ENCODE results near the gene PBXIP1.
"Not testable (repeated sequence)": the region's sequence is repeated elsewhere in the genome, so short reads cannot be mapped to it uniquely, and the experiment has no call there.

Gene PBXIP1

GRCh38 chr1:154955718-154956543 lies at the start of gene PBXIP1:
PBXIP1 (minus strand) TSS chr1:154956099; CDS start chr1:154953721, 2,378 bp downstream.
- DNase-seq (ENCODE audit: low read depth) = peak; percentile 54

DNA sequence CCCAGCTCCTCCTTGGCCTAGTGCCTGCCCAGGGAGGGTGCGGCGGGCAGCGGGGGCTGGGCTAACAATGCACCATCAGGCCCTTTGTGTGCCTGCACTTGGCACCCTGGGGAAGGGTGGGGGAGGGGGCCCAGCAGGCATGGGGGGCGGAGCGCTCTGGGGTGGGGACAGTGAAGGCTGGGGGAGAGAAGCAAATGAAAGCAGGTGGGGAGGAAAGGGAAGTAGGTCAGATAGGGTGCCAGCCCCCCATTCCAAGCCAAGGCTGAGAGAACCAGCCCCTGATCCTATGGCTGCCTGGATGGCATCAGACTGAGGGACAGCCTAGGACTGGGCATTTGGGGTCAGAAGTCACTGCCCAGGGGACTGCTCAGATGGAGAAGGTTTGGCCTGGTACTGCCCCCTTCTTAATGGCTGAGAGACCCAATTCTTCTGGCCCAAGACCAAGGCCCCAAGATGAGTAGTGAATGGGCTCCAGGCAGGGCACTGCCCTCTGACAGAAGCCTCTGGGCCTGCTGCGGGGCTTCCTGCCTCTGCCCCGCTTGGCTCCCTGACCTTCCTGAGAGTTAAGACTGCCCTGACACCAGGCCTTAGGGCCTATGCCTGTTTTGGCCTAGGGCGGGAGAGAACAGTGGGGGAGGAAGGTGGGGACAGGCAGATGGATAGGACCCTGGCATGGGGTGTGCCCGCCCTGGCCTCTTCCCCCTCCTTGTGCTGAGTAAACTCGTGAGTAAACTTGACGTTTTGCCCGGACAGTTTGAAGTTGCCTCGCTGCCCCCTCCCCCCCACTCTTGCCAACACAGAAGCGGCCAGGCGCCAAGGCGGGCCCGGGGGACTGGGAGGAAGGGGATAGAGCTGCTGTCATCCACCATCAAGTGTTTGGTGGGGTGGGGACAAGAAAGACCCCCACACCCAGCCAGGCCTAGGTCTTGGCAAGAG lies 49.4 kb upstream of the PBXIP1 start:
- no peak for DNase-seq (ENCODE audit: low read depth)

GRCh38 chr1:155004352-155005075 lies 48.6 kb upstream of the PBXIP1 start:
- no peak for DNase-seq (ENCODE audit: low read depth)

DNA sequence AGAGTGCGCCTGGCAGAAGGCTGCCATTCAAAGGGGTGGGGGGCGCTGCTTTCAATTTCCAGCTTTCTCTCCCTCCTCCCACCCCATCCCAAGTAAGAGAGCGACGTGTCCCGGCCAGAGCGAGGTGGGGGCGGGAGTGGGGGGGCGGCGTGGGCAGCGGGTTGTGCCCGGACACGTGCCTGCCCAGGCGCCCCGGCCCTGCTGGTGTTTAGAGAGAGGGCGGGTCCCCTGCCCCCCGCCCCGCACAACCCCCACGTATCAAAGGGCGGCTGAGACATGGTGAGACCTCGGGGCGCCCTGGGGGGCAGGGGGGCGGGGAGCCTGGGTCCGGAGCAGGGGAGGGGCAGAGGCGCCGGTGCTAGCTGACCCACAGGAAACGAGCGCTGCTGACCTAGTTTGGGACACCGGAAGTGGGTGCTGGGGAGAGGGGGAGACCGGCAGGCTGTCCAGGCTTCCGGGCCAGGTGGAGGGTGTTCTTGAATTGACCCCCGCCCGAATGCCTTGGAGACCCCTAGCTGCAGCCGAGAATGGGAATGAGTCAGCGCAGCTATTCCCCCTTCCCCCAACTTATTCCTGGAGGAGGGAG lies 48.0 kb upstream of the PBXIP1 start:
- DNase-seq (ENCODE audit: low read depth) = no peak

GRCh38 chr1:155003227-155003765 lies 47.4 kb upstream of the PBXIP1 start:
- no peak for DNase-seq (ENCODE audit: low read depth)

DNA sequence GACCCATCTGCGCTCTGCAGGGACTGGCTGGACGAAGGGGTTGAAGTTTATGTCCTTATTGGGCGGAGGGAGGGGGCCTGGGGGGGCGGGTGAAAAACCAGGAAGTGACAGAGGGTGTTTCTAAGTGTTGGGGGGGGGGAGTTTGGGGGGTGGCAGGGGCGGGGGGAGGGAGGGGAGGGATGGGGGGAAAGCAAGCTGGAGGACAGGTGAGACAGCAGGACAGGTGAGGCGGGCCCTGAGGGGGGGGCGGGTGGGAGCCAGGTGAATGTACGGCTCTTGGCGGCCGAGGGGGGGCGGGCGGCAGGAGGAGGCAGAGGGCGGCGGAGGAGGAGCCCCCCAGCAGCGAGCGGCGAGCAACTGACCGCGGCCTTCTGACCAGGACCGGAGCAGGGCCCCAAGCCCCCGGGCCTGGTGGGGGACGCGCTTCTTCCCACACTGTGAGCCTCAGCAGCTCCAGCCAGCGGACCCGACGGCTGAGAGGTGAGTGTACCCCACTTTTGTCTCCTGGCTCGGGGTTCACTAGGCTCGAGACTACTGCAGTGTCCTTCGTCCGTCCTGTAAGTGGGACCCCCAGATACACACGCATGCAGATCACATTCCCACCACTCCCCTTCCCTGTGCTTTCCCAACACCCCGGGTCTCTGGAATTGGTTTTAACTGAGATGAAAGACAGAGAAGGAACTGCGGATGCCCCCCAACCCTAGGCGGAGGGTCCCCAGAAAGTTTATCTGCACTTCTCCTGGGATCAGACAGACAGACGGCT lies 46.7 kb upstream of the PBXIP1 start, which contains the start of gene ZBTB7B:
TSS of gene ZBTB7B (plus strand) at position 339 of the 763 bp plus-strand sequence. CDS start 11,859 bp downstream, outside the sequence.
- DNase-seq (ENCODE audit: low read depth) = no peak

DNA sequence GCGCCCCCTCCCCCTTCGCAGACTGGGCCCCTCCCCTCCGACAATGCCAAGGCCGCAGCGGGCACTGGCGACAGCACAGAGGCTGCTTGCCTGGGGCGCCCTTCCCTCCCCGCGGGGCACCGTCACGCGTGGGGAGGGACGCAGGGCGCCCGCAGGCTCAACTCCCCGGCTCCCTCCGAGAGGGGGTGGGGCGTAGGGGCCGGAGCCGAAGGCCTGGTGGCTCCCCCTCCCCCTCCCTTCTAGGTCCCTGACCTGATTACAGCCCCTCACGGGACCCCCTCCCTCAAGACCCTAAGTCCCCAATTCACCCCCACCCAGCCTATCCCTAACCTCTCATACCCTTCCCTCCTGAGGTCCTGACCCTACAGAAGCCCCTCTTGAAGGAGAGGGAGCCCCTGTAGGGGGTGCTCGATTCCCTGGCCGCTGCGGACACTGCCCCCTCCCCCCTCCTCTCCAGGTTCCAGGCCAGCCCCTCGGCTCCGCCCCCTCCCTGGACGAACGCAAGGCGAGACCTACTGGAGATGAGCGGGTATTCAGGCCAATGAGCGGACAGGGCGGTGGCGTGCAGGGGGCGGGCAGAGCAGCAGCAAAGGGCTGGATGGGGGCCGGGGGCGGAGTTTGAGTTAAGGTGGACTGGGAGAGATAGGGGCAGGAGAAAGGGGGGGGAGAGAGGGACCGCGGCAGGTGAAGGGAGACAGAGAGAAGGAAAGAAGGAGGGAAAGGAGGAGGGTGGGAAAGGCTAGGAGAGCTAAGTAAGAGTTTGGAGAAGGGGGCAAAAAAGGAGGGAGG lies 46.0 kb upstream of the PBXIP1 start:
- DNase-seq (ENCODE audit: low read depth) = peak; percentile 98

DNA sequence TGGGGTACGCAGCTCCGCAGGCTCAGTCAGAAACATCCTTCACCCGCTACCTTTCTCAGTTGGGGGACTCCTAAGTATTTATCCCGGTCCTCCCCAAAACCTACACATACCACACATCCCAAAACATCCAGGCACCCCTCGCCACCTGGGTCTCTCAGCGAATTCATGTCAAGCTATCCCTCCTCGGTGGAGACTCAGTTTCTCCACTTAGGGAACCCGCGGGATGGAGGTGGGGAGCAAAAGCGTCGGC lies 45.5 kb upstream of the PBXIP1 start:
- no peak for DNase-seq (ENCODE audit: low read depth)

DNA sequence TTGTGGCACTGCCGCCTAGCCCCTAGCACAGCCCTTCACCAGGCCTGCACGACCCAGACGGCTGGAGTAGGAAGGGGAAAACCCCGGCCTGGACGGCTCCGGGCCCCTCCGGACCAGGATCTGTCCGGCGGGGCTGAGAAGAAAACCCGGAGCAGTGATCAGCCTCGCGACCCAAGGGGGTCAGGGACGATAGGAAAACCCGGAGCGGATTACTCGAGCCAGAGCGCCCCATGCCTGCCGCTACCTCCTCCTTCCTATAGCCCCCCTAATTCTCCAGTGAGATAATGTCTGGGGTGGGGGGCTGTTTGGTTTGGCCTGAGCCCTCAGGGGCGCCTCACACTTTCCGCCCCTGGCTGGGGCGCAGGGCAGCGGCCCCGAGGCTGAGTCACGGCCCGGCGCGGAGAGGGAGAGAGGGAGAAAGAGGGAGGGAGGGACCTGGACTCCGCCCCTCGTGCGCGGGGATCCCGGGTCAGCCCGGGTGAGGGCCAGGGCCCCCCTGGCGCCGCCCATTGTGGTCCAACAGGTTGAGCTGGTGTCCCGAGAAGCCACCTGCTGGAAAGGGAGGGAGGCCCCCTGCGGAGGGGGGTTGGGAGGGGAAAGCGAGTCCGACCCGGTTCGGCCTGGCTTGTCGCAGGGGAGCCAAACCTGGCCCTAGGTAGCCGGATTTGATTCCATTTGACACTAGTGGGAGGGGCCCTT lies 45.0 kb upstream of the PBXIP1 start:
- peak; percentile 62 for DNase-seq (ENCODE audit: low read depth)

- DNase-seq (ENCODE audit: low read depth) = no peak
Measured at GRCh38 chr1:155000411-155000725, 44.5 kb upstream of the PBXIP1 start.

- DNase-seq (ENCODE audit: low read depth) = no peak
Measured at GRCh38 chr1:154999571-155000410, 43.9 kb upstream of the PBXIP1 start.

DNA sequence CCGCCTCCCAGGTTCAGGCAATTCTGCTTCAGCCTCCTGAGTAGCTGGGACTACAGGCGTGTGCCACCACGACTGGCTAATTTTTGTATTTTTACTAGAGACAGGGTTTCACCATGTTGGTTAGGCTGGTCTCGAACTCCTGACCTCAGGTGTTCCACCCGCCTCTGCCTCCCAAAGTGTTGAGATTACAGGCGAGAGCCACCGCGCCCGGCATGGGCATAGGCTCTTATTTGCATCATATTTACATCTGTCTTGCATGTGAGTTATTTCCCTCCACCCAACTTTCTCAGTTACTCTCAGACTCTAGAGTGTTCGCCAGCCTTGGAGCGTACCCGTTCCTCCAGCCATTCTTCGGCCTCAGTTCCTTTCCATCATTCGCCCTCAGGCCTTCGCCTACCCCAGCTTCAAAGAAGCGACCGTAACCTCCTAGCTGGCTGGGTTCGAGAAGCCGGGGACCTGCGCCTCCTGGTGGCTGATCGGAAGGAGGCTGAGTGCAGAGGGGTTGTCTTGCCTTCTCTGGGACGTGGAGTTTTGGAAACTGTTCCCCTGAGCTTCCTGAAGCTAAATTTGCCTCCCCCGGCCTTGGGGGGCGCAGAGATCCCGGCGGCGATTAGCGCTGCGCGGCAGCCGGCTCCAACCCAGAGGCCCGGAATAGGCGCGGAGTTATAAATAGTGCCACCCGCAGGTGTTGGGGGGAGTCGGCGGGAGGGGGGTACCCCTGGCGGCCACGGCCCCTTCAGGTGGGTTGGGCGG lies 43.1 kb upstream of the PBXIP1 start:
- DNase-seq (ENCODE audit: low read depth) = no peak

DNA sequence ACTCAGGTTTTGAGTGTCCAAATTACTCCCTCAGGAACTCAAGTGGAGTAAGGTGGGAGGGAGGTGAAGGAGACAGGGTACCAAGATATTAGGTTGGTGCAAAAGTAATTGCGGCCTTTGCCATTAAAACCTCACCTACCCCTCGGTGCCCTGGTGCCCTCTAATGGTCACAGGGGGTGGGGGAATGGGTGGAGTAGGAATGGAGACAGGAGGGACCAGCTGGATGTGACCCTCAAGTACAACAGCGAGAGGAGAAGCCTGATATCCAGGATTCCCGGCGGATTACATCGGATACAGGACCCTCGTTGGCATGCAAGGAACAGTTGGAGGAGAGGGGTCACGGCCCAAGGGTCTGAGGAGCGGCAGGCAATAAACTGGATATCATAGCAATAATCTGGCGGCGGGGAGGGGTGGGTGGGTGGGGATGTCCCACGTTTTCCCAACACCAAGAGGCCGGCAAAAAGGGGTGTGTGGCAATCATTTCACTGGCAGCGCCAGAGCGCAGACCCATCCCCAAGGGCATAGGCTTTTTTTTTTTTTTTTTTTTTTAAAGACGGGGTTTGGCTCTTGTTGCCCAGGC lies 42.4 kb upstream of the PBXIP1 start:
- DNase-seq (ENCODE audit: low read depth) = no peak

GRCh38 chr1:154996966-154997701 lies 41.2 kb upstream of the PBXIP1 start:
- no peak for DNase-seq (ENCODE audit: low read depth)

- not testable (repeated sequence) for DNase-seq (ENCODE audit: low read depth)
Measured at GRCh38 chr1:154995301-154995983, 39.5 kb upstream of the PBXIP1 start.

DNA sequence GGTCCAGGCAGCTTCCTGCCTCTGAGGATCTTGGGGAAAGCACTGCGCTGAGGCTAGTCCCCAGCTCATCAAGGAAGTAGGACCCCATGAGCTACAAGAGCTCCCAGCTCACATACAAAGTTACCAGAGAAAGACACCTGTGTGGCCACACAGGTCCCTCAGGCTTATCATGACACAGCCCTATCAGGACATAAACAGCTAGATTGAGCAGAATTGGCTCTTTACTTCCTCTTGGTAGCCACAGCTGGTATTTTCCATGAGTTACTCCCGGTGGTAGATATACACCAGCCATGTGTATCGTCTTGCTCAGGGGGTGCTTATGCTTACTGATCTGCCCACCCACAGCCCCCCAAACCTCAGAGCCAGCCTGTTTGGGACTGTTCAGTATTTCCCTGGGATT lies 38.7 kb upstream of the PBXIP1 start:
- DNase-seq (ENCODE audit: low read depth) = no peak

GRCh38 chr1:154994269-154994587 lies 38.3 kb upstream of the PBXIP1 start:
- DNase-seq (ENCODE audit: low read depth) = no peak
